HG03571 (cell line): Measurements from ENCODE around the gene SLC9A2.

Experiments
- ATAC-seq: cut with Tn5 transposase; IDR thresholded peaks from one replicate; pipeline ENCODE4 v1.9.1; 2021; ENCODE audit not compliant: unreplicated experiment

SLC9A2 gene

DNA sequence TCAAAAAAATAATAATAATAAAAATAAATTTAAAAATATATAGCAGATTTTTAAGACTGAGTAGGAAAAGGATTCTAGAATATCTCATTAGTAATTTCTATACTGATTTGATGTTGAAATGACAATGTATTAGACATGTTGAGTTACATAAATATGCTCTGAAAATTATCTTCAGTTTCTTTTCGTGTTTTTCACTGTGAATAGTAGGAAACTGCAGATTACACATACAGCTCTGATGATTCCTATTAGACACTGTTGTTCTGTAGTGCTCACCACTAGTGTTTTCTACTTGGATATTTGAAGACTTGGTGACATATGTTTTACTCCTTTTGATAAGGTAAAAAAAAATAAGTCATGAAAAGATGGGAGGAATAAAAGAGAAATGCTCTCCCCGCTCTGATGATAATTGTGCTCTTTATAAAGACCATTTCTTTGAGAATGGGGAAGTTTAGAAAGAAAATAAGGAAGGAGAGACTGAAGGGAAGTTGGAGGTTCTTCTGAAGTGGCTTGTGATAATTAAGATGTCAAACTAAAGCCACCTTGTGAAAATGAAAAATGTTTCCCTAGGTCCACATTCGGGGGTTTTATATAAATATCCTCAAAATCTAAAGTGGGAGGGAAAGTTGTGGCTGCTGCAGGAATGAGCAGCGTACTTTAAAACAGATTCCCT lies 52.9 kb downstream of the SLC9A2 start:
- ATAC-seq, result no peak

DNA sequence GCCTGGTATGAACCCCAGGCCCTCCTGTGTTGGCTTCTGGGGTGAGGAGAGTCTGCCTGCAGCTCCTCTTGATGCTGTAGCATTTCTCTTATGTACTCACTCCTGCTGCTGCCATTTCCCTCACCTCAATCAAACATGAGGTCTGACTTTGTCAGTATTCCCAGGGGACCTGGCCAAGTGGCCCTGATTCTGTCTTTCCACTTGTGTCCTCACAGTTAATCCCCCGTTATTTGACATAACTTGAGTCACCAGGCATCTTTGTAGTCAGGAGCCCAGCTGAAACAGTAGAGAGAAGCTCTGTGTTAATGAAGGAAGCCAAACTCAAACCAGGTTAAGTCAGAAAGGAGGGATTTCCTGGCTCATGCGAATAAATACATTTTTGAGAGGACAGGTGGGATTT lies 55.0 kb downstream of the SLC9A2 start:
- ATAC-seq, result no peak

DNA sequence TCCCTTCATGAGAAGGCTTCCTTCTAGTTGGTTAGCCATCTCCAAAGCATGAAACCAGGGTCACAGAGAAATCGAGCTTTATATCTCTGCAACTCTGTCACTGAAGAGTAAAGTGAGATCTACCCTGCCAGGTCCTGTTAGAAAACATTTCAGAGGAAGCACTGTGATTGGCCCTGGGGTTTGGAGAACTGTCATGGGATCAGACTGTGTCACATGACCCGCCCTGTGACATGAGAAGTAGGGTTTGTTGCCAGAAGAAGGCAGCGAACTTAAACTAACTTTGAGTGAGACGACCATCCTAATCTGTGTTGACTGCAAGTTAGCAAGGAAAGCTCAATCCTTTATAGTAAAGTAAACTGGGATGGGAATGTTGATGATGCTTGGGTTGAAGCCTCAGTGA lies 55.5 kb downstream of the SLC9A2 start:
- ATAC-seq, result no peak

DNA sequence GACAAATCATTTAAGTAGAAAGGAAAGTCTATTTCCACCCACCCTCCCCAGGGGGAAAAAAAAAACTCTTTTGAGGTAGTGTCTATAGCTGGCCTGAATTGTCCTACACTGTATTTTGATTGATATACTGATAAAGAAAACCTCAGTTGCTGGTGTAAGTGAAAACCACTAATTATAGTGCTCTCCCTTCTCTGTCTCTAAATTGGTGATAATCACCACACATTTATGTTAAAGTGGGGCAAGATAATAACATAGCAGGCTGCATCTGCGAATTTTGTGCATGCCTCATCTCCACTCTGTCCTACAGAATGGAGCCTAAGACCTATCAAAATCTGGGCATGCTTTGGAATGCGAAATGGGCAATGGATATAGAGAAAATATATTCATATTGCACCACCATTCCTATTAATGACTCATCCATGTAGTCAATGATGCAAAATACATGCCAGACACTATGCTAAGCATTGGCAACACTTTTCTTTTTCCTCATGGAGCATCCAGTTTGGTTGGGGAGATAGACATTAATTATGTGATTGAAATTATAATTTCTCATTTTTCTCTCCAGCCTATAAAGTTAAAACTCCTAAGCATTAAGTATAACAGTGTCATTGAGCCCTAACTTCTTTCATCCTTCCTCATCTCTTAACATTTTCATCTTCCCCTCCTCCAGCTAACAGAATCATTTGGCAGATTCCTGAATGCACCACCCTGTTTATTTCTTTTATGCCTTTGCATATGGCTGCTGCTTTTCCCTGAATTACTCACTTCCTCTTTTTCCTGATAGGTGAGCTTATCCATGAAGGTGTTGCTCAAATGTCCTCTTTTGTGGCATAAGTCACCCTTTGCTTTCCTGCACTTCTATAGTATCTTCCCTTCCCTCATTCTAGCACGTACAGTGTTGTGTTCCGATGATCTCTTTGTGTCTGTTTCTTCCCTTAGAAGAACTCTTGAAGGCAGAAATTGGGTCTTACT lies 58.2 kb downstream of the SLC9A2 start:
- ATAC-seq, result no peak

DNA sequence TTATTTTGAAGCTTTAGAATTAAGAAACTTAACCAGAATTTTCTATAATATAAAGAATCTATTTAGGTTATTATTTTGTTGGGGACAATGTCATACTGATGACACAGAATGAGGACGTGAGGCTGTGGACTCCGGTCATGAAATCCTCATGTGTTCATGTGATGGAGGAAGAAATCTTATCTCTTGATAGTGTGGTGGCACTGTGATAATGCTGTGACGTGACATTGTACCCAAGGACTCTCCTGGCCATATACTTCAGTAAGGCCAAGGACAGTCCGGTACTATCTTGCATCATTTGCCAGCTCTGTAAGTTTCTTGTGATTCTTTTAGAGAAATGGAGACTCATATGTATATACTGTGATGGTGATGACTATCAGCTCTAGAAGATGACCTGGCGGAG lies 59.1 kb downstream of the SLC9A2 start:
- ATAC-seq, result no peak

DNA sequence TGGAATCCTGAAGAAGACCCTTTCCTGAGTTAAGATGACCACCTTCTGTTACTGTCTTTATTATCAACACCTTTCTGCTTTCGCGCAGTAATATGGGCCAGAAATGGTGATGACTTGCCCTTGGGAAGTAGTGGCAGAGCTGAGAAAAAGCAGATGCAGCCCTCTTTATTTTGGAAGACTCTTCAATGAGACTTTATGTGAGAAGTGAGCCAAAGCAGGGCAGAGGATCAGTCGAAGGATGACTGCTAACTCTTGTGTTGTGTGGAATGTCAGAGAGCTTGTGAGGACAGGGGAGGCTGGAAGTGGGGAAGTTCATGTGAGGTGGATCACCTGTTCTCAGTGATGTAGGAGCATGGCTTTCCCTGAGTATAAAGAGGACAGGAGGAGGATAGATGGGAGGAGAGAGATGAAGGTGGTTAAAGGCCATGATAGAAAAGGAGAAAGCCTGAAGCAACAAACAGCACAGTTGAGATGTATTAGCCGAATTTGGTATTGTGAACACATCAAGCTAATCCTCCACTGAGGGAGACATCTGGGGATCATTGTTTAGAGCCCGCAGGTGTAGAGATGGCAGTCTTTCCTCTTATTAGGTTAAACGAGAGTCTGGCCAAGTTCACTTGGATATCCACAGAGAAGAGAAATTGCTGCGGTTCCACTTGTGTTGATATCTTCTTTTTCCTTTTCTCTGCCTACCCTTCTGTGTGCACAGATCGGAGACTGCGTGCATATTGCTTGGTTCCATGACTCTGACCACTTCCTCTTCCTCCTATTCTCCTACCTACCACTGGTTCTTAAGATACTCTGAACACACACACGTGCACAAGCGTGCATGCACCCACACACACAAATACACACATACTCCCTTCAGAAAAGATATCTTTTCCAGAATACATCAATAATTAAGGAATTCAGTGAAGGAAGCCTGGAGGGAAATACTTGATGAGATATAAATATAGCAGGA lies 67.4 kb downstream of the SLC9A2 start:
- ATAC-seq, result no peak

DNA sequence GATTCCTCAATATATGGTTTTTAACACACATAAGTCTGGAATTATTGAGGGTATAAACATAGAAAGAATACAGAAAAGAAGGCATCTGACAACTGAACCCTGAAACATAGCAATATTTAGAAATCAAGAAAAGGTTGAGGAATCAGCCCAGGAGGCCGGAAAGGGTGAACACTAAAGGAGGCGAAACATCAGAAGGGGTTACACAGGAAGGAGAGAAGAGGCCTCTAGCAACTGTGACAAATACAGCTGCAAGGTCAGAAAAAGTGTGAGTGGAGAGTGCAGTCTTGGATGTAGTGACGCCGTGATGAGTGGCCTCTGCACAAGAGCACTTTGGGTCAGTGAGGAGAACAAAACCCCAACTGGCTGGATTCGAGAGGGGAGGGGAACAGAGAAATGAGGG lies 70.7 kb downstream of the SLC9A2 start:
- ATAC-seq, result no peak

DNA sequence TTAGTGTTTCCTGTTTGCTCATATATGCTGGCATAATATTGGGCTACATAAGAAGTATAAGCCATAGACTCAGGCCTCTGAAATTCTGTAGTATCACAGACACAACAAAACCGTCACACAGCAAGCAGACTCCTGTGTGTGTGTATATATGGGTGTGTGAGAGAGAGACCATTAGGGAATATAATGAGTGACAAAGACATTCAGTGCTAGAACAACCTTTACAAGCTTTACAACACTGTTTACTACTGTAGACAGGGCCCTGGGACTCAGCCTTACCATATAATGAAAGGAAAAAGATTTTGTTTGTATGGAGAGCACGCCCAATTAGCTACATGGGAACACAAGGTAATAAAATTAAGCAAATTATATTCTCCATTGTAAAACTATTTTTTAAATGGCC lies 77.1 kb downstream of the SLC9A2 start:
- ATAC-seq, result no peak

DNA sequence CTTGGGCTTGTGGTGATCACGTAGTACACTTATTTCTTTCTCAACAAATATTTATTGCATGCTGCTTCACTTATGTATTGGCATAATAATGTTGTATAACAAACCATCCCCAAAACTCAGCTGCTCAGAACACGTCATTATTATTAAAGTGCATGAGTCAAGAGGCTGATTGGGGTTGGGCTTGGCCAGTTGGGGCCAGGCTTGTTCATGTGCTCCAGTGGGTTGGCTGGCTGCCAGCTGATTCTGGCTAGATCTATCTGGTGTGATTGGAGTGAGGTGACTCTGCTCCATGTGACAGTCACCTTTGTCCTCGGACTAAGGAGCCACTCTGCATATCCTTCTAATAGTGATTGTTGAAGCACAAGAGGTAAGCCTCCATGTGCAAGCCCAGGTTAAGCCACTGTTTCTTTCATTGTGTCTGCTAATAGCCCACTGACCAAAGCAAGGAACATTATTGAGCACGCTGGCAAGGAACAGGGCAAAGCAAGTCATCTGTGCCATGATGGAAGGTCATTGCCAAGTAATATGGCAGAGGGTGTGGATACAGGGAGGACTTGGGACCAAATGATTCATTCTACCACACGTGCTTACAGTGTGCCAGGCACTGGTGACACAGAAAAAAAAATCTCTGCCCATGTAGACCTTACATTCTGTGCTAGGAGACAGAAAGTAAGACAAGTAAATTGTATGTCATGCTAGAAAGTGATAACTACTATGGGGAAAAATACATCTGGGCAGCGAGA lies 79.2 kb downstream of the SLC9A2 start:
- ATAC-seq, result no peak

DNA sequence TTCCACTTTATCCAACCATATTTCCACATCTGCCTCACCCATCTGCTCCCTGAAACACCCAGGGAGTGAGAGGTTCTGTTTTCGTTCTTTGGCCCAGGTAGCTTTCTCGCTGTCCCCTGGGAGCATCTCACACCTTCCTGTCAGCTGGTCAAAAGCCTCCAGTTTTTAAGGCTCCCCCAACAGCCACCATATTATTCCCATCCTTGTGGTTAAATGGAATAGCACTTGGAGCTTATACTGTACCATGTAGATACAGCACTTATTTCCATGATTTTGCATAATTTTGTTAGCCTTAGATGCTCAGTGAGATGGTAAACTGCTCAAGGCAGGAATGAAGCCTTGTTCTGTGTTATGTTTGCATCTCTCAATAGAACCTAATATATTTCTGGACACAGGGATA lies 84.0 kb downstream of the SLC9A2 start:
- ATAC-seq, result no peak

DNA sequence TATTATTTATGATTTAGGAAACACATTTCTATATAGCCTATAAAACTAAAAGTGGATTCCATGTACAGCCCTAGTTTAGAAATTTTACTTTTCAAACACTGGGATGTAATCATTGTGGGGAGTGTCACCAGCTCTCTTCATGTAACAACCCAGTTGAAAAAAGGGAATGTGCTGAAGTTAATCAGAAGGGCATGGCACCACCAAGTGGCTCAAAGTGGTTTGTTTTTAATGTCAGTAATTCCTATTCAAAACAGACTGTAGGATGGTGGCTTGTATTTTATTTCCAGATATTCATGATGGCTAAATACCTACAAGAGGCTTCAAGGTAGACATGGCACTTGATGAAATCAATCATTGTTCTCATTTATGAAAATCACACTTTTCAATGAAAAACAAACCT lies 84.4 kb downstream of the SLC9A2 start:
- no peak for ATAC-seq

DNA sequence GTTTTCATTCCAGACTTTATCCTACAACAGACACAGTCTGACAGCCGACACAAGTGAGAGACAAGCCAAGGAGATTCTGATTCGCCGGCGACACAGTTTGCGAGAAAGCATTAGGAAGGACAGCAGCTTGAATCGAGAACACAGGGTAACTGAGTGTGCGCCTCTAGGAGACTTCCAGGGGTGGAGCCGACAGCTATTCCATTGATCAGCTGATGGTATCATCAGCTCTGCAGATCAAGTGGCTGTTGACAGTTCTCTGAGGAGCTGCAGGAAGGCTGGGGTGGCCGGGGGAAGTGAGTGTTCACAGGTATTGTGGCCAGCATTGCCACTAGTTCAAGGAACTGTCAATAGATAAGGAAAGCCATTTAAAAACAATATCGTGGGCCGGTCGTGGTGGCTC lies 85.2 kb downstream of the SLC9A2 start:
- no peak for ATAC-seq

DNA sequence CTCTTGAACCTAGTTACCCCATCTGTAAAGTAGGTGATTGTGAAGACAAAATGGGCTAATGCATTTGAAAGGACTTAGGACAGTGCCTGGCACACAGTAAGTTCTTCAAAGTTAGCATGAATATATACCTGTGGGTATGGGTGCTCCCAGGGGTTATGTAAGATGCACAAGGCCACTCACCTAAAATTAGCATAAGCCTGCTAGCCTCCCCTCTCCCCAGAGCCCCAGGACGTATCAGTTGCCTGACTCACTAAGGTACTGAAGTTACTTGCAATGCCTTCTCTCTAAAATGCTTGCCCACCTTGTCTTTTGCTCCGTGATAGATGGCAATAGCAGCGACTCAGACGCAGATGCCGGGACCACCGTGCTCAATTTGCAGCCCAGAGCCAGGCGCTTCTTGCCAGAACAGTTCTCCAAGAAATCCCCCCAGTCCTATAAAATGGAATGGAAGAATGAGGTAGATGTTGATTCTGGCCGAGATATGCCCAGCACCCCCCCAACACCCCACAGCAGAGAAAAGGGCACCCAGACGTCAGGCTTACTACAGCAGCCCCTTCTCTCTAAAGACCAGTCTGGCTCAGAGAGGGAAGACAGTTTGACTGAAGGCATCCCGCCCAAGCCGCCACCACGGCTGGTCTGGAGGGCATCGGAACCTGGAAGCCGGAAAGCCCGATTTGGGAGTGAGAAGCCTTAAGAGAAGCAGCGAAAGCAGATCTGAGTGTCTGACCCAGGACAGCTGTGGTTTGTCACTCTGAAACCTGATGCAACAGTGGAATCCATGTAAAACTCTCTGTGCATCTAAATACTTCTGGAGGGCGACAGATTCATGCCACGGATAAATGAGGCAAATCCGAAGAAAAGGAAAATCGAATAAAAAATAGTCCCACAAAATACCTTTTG lies 88.7 kb downstream of the SLC9A2 start:
- no peak for ATAC-seq

DNA sequence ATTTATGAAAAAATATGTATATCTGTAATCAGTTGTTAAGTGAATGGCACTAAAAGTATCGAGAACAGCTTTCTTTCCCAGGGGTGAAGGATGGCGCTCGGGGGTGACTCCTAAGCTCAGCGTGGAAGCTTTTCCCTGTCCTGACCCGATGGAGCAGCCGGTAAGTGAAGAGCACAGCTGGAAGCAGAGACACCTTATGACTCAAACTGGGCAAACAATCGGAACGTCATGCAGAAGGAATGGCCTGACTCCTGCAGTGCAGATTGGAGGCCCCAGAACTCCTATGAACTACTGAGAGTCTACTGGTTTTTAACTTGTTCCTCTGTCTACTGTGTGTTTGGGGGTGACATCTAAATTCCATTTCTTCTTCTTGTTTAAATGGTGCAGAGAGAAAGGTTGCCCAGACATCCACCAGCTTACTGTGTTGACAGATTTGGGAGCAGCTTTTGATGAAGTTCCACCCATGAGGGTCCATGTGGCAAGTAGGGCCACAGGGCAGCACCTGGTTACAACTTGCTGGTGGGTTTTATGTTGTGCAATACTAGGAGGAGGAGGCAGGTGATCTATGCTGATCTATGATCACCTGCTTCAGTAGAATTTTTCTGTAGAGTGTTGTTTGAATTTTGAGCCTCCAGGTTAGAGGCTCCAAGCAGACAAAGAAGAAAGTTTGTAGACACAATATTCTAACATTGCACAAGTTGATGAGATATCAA lies 89.7 kb downstream of the SLC9A2 start:
- no peak for ATAC-seq

DNA sequence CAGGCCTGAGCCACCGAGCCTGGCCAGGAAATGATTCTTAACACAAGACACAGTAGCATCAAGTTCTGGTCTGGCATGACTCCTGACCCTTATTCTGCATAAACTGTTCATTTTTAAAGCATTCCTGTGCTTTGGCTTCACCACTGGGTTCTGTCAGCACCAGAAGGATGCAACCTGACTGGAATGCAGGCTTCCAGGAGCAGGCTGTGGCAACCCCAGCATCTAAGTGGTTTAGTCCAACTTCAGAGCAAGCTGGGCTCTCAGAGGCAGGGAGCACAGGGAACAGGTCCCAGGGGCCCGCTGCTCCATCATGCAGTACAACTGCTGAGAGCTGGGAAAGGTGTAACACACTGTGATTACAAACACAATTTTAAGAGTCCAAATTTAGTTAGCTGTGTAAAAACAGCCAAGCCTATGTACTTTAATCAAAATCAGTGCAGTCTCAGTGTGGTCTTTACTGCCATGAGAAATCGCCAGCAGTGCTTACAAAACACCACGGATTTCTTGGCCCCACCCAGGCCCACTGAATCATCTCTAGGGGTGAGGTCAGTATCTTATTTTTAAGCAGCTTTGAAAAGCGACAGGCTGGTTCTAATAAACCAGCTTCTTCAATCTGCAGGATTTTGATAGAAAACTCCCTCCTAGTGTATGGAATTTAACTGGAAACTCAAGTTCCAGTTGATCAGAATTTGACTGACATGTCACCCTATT lies 98.1 kb downstream of the SLC9A2 start:
- ATAC-seq, result no peak

DNA sequence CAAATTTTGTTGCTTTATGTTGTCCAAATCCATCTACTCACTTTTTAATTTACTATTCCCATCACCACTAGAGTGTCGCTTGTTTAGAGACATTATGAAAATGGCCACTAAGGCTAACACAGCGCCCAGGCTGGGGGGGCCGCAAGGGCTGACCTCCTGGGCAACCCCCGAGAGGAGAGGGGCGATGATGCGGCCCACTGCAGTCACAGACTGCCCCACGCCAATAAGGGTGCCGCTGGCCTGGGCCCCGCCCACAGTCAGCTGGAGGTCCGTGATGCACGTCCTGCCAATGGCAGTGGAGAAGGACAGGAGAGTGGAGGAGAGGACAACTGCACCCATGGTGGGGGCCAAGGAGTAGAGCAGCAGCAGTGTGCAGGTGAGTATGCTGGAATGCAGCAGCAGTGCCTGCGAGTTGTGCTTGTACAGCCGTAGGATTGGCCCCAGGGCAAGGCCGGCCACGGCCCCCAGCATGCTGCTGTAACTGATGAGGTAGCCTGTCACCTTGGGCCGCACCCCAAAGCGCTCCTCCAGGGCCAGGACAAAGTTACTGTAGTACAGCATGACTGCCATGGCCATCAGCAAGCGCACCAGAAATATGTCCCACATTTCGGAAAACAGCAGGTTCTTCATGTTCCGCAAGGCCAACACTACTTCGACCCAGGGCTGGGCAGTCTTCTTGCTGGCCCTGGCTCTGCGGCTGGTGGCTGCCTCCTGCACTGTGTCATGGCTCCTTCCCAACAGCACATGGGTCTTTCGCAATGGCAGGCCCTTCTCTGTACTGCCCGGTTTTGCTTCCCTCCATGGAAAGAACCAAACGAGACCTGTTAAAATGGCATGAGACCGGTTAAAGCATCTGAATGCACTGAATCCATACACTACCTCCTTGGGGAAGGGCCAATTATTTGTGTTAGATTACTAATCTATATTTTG lies 99.3 kb downstream of the SLC9A2 start:
- ATAC-seq, result no peak

DNA sequence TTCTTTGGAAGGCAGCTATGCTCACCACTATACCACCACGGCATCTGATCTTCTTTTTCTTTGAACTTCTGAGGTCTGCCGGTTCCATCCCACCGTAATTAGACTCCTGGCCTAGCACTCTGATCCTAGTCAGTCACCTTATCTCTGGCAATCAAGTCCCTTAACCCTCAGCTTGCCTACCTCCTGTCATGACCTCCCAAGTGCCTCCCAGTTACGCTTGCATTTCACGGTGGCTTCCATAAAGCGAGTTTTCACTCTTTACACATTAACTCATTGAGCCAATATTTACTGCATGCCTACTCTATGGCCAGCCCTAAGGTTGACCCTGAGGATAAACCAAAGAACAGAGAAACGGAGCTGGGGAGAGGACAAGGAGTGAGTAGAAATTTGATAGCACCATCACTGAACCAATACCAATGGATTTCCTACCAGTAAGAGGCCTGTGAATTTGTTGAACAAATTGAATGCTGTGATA lies 104.7 kb downstream of the SLC9A2 start:
- ATAC-seq, result no peak
